HG03159 (cell line): ENCODE results near the gene MOXD1.

ENCODE experiments used
- ATAC-seq: cut with Tn5 transposase; IDR thresholded peaks from one replicate; pipeline ENCODE4 v1.9.1; 2021; ENCODE audit warnings: mild to moderate bottlenecking, moderate library complexity; ENCODE audit not compliant: unreplicated experiment

The MOXD1 gene

DNA sequence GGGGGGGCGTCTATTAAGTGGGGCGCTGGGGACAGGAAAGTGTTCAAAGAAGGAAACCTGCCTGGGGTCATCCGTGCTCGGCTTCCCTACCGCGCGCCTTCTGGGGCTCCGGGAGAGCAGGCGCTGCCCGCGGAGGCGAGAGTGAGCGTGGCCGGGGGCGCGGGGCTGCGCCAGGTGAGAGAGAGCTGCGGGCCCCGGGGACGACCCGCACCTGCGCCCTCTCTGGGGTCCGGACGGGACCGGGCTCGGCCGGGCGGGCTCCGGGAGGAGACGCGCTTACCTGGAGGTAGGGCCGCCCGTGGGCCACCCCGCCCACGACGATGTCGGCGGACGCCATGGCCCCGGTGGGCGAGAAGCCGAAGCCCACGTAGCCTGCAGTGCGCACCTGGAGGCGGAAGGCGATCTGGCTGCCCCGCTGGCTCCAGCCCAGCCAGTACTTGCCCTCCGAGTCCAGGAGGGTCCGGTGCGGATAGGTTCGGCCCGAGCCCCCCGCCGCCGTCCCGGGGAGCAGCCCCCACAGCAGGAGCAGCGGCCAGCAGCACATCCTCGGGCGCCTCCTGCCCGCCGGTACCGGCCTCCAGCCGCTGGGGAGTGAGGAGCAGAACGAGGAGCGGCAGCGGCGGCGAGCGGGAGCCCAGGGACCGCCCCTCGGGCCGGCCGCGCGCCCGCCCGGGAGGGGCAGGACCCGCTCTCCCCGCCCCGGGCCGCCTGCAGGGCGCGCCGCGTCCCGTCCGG is at the start of gene MOXD1:
Gene MOXD1, minus strand, starts transcription at position 593 of the 735 bp plus-strand sequence. Its CDS starts 49 bp downstream, at position 544.
- peak; percentile 50 for ATAC-seq

DNA sequence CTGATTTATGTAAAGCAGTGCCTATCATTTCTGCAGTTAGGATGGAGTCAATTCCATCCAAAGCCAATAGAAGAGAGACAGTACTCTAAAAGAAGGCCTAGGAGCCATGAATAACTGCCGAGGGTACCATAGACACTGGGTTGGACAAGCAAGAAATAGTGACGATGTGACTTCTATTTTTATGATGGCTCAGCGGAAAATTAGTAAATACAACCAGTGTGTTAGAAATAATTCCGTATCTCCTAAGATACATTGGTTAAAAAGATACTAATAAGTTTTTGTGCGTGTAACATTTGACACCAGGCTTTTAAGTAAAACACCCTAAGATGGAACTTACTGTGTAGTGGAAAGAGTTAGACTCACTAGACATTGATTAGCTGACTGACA is 45.6 kb upstream of the MOXD1 start:
- no peak for ATAC-seq

DNA sequence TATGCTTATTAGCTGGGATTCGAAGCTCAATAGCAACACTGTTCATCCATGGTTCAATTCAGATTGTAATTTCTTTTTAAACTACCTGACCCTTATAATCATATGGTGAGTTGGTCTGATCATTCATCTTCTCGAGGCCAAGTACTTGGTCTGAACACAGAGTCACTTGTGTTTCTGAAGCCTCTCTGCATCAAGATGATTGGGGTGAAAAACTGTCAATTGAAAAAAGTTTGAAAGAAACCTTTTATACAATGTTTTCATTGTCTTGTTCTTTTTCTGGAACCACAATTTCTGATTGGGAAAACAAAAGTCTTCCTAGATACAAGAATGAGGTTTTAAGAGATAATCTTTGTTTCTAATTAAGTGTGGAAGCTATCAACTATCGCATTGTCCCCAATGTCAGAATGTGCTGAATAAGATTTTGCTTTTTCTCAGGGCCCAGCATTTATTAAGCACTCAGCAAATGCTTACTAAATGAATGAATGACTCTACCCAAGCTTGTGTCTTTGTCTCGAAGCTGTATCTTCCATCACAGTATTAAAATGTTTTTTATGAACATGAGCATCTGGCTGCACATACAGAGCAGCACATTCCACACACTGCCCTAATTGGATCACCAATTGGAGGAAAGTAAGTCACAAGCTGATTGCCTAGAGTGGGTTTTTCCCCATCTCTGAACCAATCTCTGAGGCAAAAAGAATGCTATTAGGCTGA is 45.0 kb upstream of the MOXD1 start:
- ATAC-seq, result no peak

DNA sequence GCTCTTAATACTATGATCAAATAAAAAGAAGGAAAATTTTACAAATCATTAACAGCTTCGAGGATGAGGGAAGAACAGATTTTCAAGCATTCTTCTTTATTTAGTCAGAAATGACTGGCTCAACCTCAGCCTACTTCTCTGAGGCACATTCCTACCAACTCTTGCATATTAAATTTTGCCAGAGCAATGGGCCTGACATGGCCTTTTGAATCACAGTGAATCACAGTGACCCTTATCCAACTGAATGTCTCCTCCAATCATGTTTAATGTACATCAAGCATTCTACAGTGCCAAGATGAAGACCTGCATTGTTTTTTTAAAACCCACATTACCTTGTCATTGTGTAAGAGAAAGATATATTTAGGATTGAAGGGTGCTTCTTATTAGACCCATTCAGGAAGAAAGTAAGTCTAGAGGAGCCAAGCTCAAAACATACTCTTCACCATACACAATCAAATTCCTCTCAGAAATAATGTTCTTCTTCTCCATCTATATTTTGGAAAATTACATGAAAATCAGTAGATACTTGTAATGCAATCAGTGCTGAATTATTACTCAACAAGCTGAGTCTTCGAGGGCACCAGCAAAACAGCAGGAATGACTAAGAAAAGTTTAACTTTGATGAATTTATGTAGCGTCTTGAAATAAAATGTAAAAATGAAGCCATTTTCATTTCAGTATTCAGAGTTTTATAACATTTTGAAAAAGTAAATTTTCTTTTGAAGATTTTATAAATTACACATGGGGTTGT is 44.1 kb upstream of the MOXD1 start:
- no peak for ATAC-seq

DNA sequence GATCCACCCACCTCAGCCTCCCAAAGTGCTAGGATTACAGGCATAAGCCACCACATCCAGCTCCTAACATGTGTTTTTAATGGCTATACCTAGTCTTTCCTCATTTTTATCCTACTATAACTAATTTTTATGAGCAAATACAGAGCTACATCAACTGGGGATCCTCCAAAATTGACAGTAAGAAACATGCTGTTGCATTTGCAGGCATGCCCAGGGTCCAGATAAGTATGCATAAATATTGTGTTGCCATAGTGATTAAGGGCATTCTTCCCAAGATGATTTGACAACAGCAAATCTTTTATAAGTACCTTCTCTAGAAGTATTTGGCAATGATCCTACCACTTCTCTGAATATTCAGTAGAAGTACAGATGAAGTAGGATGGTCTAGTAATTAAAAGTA is 41.9 kb upstream of the MOXD1 start:
- ATAC-seq, result no peak

DNA sequence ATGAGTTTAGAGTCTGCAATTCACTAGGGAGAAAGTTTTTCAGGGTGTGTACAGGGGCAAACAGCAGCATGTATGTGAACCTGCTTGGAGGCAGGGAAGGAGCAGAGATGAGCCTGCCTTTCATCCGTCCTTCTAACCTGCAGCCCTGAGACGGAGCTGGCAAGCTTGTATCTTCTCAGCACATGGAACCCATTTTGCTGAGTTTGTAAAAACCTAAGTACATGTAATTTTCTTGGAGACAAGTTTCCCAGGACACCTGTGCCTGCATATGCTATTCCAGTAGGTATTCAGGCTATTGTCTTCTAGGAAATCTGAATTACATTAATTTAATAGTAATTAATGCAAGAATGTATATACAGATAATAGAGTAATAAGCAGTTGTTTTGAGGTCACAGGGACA is 28.8 kb upstream of the MOXD1 start:
- ATAC-seq, result no peak

DNA sequence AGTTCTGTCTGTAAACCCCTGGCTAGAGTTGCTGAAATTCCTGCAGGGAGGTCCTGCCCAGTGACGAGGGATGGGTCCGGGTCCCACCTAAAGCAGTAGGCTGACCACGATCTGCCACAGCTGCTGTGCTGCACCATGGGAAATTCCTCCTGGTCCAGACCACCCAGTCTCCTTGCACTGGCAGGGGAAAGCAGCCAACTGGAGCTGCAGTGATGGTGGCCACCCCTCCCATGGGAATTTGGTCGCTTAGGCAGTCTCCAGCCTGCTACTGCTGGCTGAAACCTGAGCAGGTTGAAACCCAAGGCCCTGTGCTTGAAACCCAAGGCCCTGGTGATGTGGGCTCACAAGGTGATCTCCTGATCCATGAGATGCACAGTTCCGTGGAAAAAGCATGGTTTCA is 23.9 kb upstream of the MOXD1 start:
- ATAC-seq, result no peak

DNA sequence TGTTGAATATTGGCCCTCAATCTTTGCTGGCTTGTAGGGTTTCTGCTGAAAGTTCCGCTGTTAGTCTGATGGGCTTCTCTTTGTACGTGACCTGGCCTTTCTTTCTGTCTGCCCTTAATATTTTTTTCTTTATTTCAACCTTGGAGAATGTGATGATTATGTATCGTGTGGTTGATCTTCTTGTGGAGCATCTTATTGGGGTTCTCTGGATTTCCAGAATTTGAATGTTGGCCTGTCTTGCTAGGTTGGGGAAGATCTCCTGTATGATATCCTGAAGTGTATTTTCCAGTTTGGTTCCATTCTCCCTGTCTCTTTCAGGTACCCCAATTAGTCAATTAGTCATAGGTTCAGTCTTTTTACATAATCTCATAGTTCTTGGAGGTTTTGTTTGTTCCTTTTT is 22.6 kb upstream of the MOXD1 start:
- no peak for ATAC-seq

DNA sequence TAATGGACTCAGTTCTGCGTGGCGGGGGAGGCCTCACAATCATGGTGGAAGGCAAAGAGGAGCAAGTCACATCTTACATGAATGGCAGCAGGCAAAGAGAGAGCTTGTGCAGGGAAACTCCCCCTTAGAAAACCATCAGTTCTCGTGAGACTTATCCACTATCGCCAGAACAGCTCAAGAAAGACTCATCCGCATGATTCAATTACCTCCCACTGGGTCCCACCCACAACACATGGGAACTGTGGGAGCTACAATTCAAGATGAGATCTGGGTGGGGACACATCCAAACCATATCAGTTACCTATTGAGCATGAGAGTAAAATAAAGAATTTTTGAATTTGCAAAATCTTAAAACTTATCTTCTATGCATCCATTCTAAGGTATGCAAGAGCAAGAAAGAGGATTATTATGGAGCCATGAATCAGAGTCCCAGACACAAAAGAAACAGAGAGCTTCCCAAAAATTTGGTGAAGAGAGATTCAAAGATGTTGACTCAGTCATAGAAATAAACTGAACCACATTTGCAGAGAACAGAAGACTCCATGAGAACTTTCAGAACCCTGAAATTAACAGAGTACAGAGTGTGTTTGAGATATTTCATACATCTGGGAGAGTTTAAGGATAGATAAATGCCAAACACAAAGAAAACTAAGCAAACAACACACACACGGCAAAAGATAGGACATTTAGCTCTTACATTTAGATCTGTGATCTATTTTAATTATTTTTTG is 17.1 kb upstream of the MOXD1 start:
- no peak for ATAC-seq

DNA sequence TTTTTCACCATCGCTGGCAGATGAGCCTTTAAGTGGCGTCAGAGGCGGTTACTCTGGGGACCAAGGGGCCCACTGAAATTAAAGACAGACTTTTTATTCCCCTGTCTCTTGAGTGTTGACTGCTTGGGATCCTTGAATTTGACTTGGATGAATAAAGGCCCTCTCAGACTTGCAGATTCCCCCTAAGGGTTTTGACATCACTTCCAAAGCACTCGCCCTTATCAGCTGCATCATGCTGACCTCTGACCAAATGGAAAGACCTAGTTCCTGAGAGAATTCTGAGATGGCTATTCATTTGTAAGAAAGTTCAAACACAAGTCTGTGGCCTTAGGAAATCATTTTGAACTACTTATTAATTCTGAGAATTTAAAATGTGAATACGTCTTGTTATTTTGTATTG is 13.5 kb upstream of the MOXD1 start:
- no peak for ATAC-seq

DNA sequence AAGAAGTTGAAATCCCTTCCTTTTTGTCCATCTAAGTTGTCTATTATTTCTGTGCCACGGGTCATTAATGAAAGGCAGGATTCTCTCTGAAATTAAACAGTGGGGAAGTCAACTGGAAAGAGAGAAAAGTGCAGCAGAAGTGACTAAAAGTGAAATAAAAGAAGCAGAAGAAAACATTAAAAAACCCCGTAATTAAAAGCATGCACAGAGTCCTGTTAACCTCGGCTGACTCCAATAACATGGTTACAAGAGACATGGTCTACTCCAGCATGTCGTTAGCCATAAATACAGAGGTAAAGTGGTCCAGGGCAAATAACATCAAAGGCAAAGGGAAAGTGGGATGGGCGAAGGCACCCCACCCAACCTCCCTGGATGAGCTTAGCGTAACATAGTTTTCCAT is 13.0 kb upstream of the MOXD1 start:
- ATAC-seq, result no peak

DNA sequence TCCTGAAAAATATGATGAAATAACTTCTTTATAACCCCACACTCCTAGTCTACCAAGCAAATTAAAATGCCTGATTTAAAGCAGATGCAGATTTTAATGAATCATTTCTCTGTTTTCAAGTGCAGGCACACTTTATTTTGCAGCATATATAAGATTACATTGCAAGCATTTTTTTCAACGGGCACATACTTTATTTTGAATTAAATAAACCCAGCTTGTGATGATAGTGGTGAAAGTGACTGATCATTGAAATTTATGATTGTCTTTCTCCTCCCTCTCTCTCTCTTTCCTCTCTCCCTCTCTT is 12.2 kb upstream of the MOXD1 start:
- no peak for ATAC-seq

DNA sequence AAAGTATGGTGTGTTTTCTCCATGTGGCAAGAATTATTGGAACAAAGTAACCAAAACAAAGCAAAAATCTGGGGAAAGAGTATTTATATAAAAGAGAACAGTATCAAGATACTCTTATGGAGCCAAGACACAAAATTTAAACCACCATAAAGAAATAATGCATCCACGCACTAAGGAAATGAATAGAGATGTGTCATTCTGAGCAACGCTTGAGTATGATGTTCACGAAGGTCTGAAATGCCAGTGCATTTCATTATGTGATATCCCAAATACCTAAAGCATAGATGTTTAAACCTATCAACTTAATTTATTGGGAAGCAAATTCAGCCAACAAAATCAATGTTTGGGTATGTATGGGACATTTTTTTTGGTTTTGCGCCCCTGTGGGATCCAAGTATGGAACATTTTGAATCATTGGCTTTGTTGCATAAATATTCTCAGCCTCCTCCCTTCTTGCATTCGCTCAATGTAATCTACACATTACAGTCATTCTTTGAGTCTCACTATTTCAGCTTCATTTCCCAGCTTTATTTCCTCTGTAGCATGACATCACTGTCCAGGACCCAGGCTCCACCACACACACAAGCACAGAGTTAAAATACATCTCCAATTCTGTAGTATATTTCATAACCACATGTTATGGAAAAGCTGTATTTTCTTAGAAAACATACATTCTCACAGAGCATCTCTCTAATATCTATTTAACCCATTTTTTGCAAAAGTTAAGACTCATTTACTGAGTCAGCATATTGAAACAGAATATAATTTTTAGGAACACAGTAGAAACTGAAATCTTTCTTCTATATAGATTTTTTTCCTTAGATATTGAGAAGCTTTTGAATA is 11.6 kb upstream of the MOXD1 start:
- no peak for ATAC-seq

DNA sequence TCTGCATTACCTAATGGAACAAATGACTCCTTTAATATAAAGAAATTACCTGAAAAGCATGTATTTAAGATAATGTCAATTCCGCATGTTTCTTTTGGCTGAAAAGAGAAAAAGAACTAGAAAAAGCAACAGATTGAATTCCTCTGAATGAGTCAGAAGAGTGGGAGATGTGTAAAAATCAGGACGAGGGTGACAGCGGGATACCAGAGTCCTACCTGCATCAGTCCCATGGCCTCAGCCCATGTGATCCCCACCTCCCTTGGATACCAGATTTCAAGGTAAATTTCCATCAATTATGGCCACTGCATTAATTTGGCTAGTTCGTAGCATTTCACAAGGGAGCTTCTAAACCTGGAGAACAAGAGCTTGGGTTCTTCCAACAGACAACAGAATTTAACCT is 10.0 kb upstream of the MOXD1 start:
- no peak for ATAC-seq

DNA sequence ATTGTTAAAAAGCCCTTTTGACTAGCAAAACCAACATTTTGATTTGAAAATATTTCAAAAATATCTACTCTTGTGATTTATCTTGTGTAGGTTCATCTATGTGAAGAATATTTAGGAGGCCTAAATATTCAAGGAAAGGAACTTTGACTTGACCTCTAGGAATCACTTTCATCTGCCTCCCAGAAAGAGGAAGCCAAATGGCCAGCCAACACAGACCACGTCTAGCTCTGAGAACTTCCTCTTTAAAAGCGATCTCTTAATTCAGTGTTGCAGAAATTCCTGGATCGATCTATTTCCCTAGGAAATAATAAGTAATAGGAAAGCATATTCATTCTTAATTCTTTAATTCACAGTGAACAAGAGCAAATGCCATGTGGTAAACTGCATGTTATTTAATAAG is 9.6 kb upstream of the MOXD1 start:
- no peak for ATAC-seq

DNA sequence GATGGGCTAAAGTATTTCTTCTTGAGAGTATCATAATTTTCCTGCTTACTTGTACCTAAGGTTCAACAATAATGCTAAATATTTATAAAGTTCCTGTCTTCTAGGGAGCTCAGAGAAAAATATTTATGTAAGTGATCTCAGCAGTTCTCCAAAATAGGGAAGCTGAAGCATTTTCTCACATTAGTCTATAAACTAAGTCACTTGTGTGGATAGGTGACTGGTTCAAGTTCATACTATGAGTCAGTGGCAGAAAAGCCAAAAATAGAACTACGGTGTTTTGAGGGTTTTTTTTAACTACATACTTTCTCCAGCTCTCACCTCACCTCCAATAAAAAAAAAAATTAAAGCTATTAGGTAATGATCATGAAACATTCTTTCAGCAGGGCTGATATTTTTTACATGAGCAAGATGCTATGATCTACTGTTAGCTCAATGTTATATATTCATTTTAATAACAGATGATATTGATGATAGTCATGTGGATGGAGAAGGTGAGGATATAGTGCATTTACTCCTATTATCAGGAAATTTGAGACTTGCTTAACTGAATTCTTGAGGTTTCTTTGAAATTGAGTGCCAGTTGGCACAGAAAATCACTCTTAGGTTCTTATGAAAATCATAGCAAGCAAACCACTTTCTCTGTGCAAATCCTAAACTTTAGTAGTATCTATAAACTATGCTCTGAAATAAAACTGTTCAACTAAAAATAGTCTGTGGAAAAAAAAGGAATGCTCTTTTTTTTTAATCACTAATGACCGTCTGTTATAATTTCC is 4.1 kb upstream of the MOXD1 start:
- ATAC-seq, result peak; percentile 61

DNA sequence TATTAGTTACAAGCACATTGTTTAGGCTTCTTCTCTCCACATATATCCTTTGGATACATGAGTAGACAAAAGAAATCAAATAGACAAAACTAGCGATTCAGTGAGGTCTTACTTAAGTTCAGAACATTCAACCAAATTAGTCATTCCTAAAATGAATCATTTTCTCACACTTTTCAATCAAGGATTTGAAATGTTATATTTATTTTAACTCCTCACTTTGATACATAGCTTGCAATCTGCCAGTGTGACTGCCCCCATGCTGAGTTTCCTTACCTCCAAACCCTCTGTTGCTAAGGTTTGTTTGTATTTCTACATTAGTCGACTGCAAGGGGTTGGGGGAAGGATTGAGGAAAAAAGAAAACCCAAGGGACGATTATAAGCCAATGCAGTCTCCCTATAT is 3.5 kb upstream of the MOXD1 start:
- ATAC-seq, result no peak

DNA sequence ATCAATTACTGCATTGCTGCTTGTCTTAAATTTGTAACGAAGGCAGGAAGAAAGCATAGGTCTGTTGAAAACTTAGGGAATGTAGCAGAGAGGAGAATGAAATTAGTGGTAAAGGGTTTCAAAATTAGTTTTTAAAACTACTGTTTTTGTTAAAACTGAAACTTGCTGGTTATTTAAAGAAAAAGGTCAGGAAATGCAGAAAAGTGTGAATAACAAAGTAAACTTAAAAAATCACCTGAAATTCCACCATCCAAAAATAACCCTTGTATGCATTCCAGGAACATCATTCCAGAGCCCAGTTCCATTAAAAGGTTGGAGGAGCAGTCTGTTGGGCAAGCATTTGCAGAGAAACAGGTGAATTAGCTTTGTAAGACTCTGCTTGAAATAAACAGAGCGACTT is 3.1 kb upstream of the MOXD1 start:
- no peak for ATAC-seq

DNA sequence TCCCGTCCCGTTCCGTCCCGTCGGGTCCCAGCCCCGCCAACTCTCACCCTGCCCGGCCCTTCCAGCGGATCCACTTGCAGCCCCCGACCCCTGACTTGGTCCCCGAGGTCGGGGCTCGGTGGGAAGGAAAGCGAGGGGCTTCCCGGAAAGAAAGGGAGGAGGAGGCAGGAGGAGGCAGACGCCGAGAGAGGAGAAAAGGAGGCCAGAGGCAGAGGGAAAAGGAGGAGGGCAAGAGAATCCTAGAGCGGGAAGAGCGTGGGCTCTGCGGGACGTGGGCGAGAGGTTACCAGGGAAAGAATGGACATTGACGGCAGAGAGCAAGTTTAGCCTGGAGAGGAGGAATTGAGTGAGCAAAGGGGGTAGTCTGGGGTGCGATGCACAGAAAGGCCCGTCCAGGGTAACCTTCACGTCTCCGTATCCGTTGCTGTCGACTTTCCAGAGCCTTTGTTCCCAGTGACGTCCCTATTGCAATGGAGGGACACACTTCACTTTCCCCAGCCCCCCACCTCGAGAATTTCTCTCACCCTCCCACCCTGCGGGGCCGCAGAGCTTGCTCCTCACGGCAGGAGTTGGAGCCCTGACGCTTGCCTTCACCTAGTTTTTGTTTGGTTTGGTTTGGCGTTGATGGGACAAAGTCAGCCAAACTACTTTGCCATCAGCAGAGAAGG is 477 bp upstream of the MOXD1 start:
- ATAC-seq, result no peak
